T-helper 2 cell treated with Interferon-gamma antibody and Interleukin-4, amounts not matched to agents 100 ng/mL and 5 ng/mL, for 36 hours (primary cell): Measurements from ENCODE around the gene THOP1. TPM values are rescaled to one million over a fixed set of nuclear protein-coding genes. Genes with fewer than 3 reads are reported as not detected.

Experiments used
- intact Hi-C: fragments of 100-400 bp; cut with micrococcal nuclease; formaldehyde crosslinking; loops from one replicate; pipeline ENCODE4 v1.15.1; 2023
- total RNA-seq: library from RNA; stranded (reverse); gene quantifications from 2 replicates; pipeline ENCODE4 v1.2.3, GENCODE V29; 2022

Gene THOP1
- total RNA-seq, 1 donor from 2014 or later, result 113 TPM

GRCh38 chr19:2761876-2762782 is 23.2 kb upstream of the THOP1 start:
- intact Hi-C loops, result no loop called here

- intact Hi-C loops, result no loop called here
Measured at GRCh38 chr19:2762783-2763496, 22.4 kb upstream of the THOP1 start.

GRCh38 chr19:2763687-2764086 is 21.6 kb upstream of the THOP1 start:
- intact Hi-C loops, result no loop called here

- intact Hi-C loops, result no loop called here
Measured at GRCh38 chr19:2764945-2765344, 20.4 kb upstream of the THOP1 start.

GRCh38 chr19:2765376-2765775 is 19.9 kb upstream of the THOP1 start:
- intact Hi-C loops, result no loop called here

GRCh38 chr19:2766594-2767372 is 18.5 kb upstream of the THOP1 start:
- intact Hi-C loops, result no loop called here

- intact Hi-C loops, result no loop called here
Measured at GRCh38 chr19:2767688-2768087, 17.6 kb upstream of the THOP1 start.

GRCh38 chr19:2768365-2769132 is 16.8 kb upstream of the THOP1 start:
- intact Hi-C loops, result no loop called here

GRCh38 chr19:2769218-2769617 is 16.1 kb upstream of the THOP1 start:
- intact Hi-C loops, result no loop called here

- intact Hi-C loops, result no loop called here
Measured at GRCh38 chr19:2770055-2771013, 15.0 kb upstream of the THOP1 start.

GRCh38 chr19:2771786-2772674 is 13.3 kb upstream of the THOP1 start:
- intact Hi-C loops, result no loop called here

GRCh38 chr19:2774083-2774679 is 11.1 kb upstream of the THOP1 start:
- intact Hi-C loops, result no loop called here

GRCh38 chr19:2774953-2775555 is 10.2 kb upstream of the THOP1 start:
- intact Hi-C loops, result no loop called here

GRCh38 chr19:2775556-2776430 is 9.5 kb upstream of the THOP1 start:
- intact Hi-C loops, result no loop called here

GRCh38 chr19:2777952-2778683 is 7.2 kb upstream of the THOP1 start:
- intact Hi-C loops, result no loop called here

- intact Hi-C loops, result no loop called here
Measured at GRCh38 chr19:2779121-2779740, 6.1 kb upstream of the THOP1 start.
